H9 (cell line): Measurements from ENCODE around the gene ADAMTS18. TPM values are rescaled to one million over a fixed set of nuclear protein-coding genes. Genes with fewer than 3 reads are reported as not detected.

ENCODE experiments used
- DNase-seq: peaks from one replicate; pipeline ENCODE4 v3.0.0-alpha.2; 2017
- H2AFZ ChIP-seq: one replicate; pipeline ENCODE4 v1.6.1; 2013; ENCODE audit warnings: mild to moderate bottlenecking, low read length, control low read depth, moderate library complexity
- H2AK5ac ChIP-seq: 2 replicates; pipeline ENCODE4 v1.6.1; 2013; ENCODE audit warnings: low read length, control low read depth, mixed read lengths; ENCODE audit not compliant: insufficient read length
- H2BK120ac ChIP-seq: one replicate; pipeline ENCODE4 v1.6.1; 2013; ENCODE audit warnings: low read depth, mild to moderate bottlenecking, low read length, control low read depth, inconsistent platforms; ENCODE audit not compliant: poor library complexity, severe bottlenecking
- H2BK12ac ChIP-seq: 2 replicates; pipeline ENCODE4 v1.6.1; 2013; ENCODE audit warnings: low read length, control low read depth, mixed read lengths, low read depth; ENCODE audit not compliant: insufficient read length
- H2BK15ac ChIP-seq: 2 replicates; pipeline ENCODE4 v1.6.1; 2013; ENCODE audit warnings: low read depth, low read length, control low read depth
- H2BK20ac ChIP-seq: one replicate; pipeline ENCODE4 v1.6.1; 2013; ENCODE audit warnings: low read depth, mild to moderate bottlenecking, low read length, control low read depth, inconsistent platforms; ENCODE audit not compliant: poor library complexity, severe bottlenecking
- H2BK5ac ChIP-seq: 2 replicates; pipeline ENCODE4 v1.6.1; 2013; ENCODE audit warnings: low read length, control low read depth, mixed read lengths; ENCODE audit not compliant: insufficient read length
- H3K14ac ChIP-seq: 2 replicates; pipeline ENCODE4 v1.6.1; 2013; ENCODE audit warnings: low read length, control low read depth; ENCODE audit not compliant: insufficient read depth
- H3K18ac ChIP-seq: 2 replicates; pipeline ENCODE4 v1.6.1; 2013; ENCODE audit warnings: low read depth, mild to moderate bottlenecking, mixed read lengths, low read length, control low read depth; ENCODE audit not compliant: insufficient read length
- H3K23ac ChIP-seq: 2 replicates; pipeline ENCODE4 v1.6.1; 2013; ENCODE audit warnings: low read length, control low read depth, mixed read lengths, low read depth; ENCODE audit not compliant: insufficient read length
- H3K23me2 ChIP-seq: 2 replicates; pipeline ENCODE4 v1.6.1; 2013; ENCODE audit warnings: low read depth, mild to moderate bottlenecking, mixed read lengths, low read length, control low read depth; ENCODE audit not compliant: insufficient read length, poor library complexity, severe bottlenecking
- H3K27ac ChIP-seq: 2 replicates; pipeline ENCODE4 v1.5.1; 2013; ENCODE audit warnings: low read length, control low read depth, mixed read lengths, low read depth; ENCODE audit not compliant: insufficient read length
- H3K27me3 ChIP-seq: 2 replicates; pipeline ENCODE4 v1.6.1; 2013; ENCODE audit warnings: low read length, control low read depth, inconsistent platforms; ENCODE audit not compliant: insufficient read depth
- H3K4ac ChIP-seq: 2 replicates; pipeline ENCODE4 v1.6.1; 2013; ENCODE audit warnings: low read depth, mild to moderate bottlenecking, control low read depth, inconsistent platforms, low read length, moderate library complexity
- H3K4me1 ChIP-seq: 2 replicates; pipeline ENCODE4 v1.6.1; 2013; ENCODE audit warnings: low read length, control low read depth, inconsistent platforms; ENCODE audit not compliant: insufficient read depth
- H3K4me2 ChIP-seq: 2 replicates; pipeline ENCODE4 v1.6.1; 2013; ENCODE audit warnings: low read length, control low read depth, mixed read lengths; ENCODE audit not compliant: insufficient read length, insufficient read depth
- H3K56ac ChIP-seq: 2 replicates; pipeline ENCODE4 v1.6.1; 2013; ENCODE audit warnings: low read depth, mild to moderate bottlenecking, mixed read lengths, low read length, control low read depth; ENCODE audit not compliant: insufficient read length
- H3K79me1 ChIP-seq: 2 replicates; pipeline ENCODE4 v1.6.1; 2013; ENCODE audit warnings: low read depth, mild to moderate bottlenecking, moderate library complexity, low read length, control low read depth, inconsistent platforms; ENCODE audit not compliant: insufficient read depth, poor library complexity, severe bottlenecking
- H3K79me2 ChIP-seq: 2 replicates; pipeline ENCODE4 v1.6.1; 2013; ENCODE audit warnings: low read length, control low read depth, inconsistent platforms; ENCODE audit not compliant: insufficient read depth
- H3K9ac ChIP-seq: 2 replicates; pipeline ENCODE4 v1.6.1; 2013; ENCODE audit warnings: low read length, control low read depth, mixed read lengths; ENCODE audit not compliant: insufficient read length; ENCODE audit errors: extremely low read depth
- H3K9me3 ChIP-seq: one replicate; pipeline ENCODE4 v1.6.1; 2013; ENCODE audit warnings: low read depth, low read length, inconsistent platforms; ENCODE audit not compliant: control insufficient read depth
- H3T11ph ChIP-seq: one replicate; pipeline ENCODE4 v1.6.1; 2013; ENCODE audit warnings: mild to moderate bottlenecking, low read length, control low read depth, inconsistent platforms
- H4K20me1 ChIP-seq: one replicate; pipeline ENCODE4 v1.6.1; 2013; ENCODE audit not compliant: control insufficient read depth, insufficient read length, insufficient read depth
- H4K5ac ChIP-seq: 2 replicates; pipeline ENCODE4 v1.6.1; 2013; ENCODE audit warnings: low read depth, mild to moderate bottlenecking, mixed read lengths, low read length, control low read depth; ENCODE audit not compliant: insufficient read length
- H4K8ac ChIP-seq: replicated peaks from 2 replicates; pipeline ENCODE4 v1.6.1; 2013; ENCODE audit warnings: low read length, control low read depth, mixed read lengths, low read depth; ENCODE audit not compliant: insufficient read length
- H4K91ac ChIP-seq: 2 replicates; pipeline ENCODE4 v1.6.1; 2013; ENCODE audit warnings: low read depth, mild to moderate bottlenecking, moderate library complexity, mixed read lengths, low read length, control low read depth; ENCODE audit not compliant: insufficient read length
- H3K27ac Mint-ChIP-seq, 3 experiments: 2 replicates in 2 of 3; 3 replicates in 1 of 3; pipeline ENCODE4 v1.8.0; 2020 to 2021; ENCODE audit warnings: mixed read lengths in 3 of 3, mild to moderate bottlenecking in 1 of 3, moderate library complexity in 1 of 3
- H3K27me3 Mint-ChIP-seq: 2 replicates; pipeline ENCODE4 v1.8.0; 2021; ENCODE audit warnings: low read depth, mild to moderate bottlenecking, moderate library complexity, mixed read lengths
- H3K36me3 Mint-ChIP-seq, 3 experiments: 2 replicates in 2 of 3; 3 replicates in 1 of 3; pipeline ENCODE4 v1.8.0; 2020 to 2021; ENCODE audit warnings: low read depth in 3 of 3, mixed read lengths in 3 of 3; ENCODE audit not compliant: insufficient read depth in 1 of 3
- H3K4me1 Mint-ChIP-seq, 2 experiments: 2 replicates each; pipeline ENCODE4 v1.8.0; 2020; ENCODE audit warnings: mixed read lengths in 2 of 2
- H3K4me3 Mint-ChIP-seq, 2 experiments: 2 replicates in 1 of 2; 3 replicates in 1 of 2; pipeline ENCODE4 v1.8.0; 2020 to 2021; ENCODE audit warnings: mild to moderate bottlenecking in 2 of 2, mixed read lengths in 2 of 2, moderate library complexity in 1 of 2
- H3K9me3 Mint-ChIP-seq, 2 experiments: 2 replicates in 1 of 2; 3 replicates in 1 of 2; pipeline ENCODE4 v1.8.0; 2020; ENCODE audit warnings: mild to moderate bottlenecking in 2 of 2, mixed read lengths in 2 of 2, moderate library complexity in 1 of 2
- CTCF ChIP-seq: fragments of 200-600 bp; sonication (generic); conservative IDR thresholded peaks from 3 replicates; pipeline ENCODE4 v1.8.0; 2021; ENCODE audit warnings: antibody characterized with exemption, mild to moderate bottlenecking
- WGBS: extraction: QIAGEN DNeasy Blood & Tissue Kit; methylation state at CpG from one replicate; pipeline ENCODE4 v1.1.7; 2013; ENCODE audit warnings: missing lambda C conversion rate, low lambda C conversion rate, mixed read lengths; ENCODE audit not compliant: insufficient read length; ENCODE audit errors: extremely low coverage; 5-methylcytosine and 5-hydroxymethylcytosine counted together
- total RNA-seq: library from RNA; stranded (reverse); gene quantifications from 2 replicates; pipeline ENCODE4 v1.2.1, GENCODE V29; 2021

Gene ADAMTS18
- total RNA-seq, 1 experiment from 2014 or later = 0.07 TPM

- Histone ChIP-seq H3T11ph (no peak overlapping the region), H4K8ac (no peak overlapping the region), H3K23ac (no peak overlapping the region), H3K23me2 (no peaks in the 10 kb centered on the region), H2BK12ac (no peak overlapping the region), H3K9me3 (no peaks in the 10 kb centered on the region), H2BK20ac (no peak overlapping the region), H3K27me3 (no peaks in the 10 kb centered on the region), H2BK120ac (no peak overlapping the region), H3K4ac (no peak overlapping the region), H3K9ac (no peak overlapping the region), H3K27ac (no peak overlapping the region), H3K79me2 (no peaks in the 10 kb centered on the region), H2BK15ac (no peak overlapping the region), H3K4me2 (no peak overlapping the region), H3K79me1 (no peaks in the 10 kb centered on the region), H3K14ac (no peak overlapping the region), H4K91ac (no peak overlapping the region), H3K56ac (no peak overlapping the region), H4K20me1 (no peaks in the 10 kb centered on the region), H3K4me1 (peaks cover 1% of the 10 kb centered on the region; the same call in 1 of the 2 replicates), H2AFZ (no peak overlapping the region), H4K5ac (no peak overlapping the region), H2BK5ac (no peak overlapping the region), H3K18ac (no peak overlapping the region), H2AK5ac (no peak overlapping the region)
- WGBS = no CpG with 5 or more reads among the region's 2 CpGs
- H3K27ac Mint-ChIP-seq = no peak overlapping the region
- peaks cover 2% of the 10 kb centered on the region for H3K27me3 Mint-ChIP-seq
- DNase-seq = no peak
- H3K36me3 Mint-ChIP-seq = no peaks in the 10 kb centered on the region
- no peak overlapping the region for H3K4me3 Mint-ChIP-seq
- H3K9me3 Mint-ChIP-seq = no peaks in the 10 kb centered on the region
- no peak for TF ChIP-seq CTCF
- H3K4me1 Mint-ChIP-seq = peaks cover 13 to 19% of the 10 kb centered on the region in 2 experiments
Measured at GRCh38 chr16:77399546-77399945, 35.3 kb downstream of the ADAMTS18 start.
